GM12878 (cell line): Measurements from ENCODE around the gene SAP30L. TPM values are rescaled to one million over a fixed set of nuclear protein-coding genes. Genes with fewer than 3 reads are reported as not detected.

ENCODE experiments used
- ATAC-seq: fragments of 200-7000 bp; cut with Tn5 transposase; 3 replicates; pipeline ENCODE4 v1.9.1; 2020; ENCODE audit warnings: mild to moderate bottlenecking, moderate library complexity
- BruUV-seq: library from RNA; stranded (reverse); fragments of 400-500 nt; replicated peaks from 2 replicates; lab custom pipeline; 2021; lab: Mats Ljungman, UMichigan
- CTCF ChIA-PET: fragments of 300-600 bp; sonication (Branson Sonifier 250); formaldehyde crosslinking; extraction: SDS; loops from one replicate; lab custom pipeline; 2021; ENCODE audit warnings: inconsistent platforms; lab: Yijun Ruan, JAX
- POLR2A ChIA-PET: fragments of 350-600 bp; formaldehyde crosslinking; extraction: SDS; loops from one replicate; lab custom pipeline; 2021; ENCODE audit warnings: inconsistent platforms; lab: Charles Lee
- RAD21 ChIA-PET: fragments of 300-600 bp; sonication (Branson Sonifier 250); formaldehyde crosslinking; loops from one replicate; lab custom pipeline; 2023; ENCODE audit warnings: antibody characterized with exemption; ENCODE audit not compliant: unreplicated experiment; lab: Charles Lee
- SMC1A ChIA-PET: fragments of 300-600 bp; sonication (Branson Sonifier 250); formaldehyde crosslinking; loops from one replicate; lab custom pipeline; 2023; ENCODE audit not compliant: unreplicated experiment, uncharacterized antibody; lab: Charles Lee
- DNase-seq: peaks from one replicate; pipeline ENCODE4 v3.0.0-alpha.2; 2011; ENCODE audit warnings: low read depth, low spot score
- FAIRE-seq: peaks from 3 replicates; lab custom pipeline; 2011; peaks lifted over from hg19 to GRCh38; lab: Jason Lieb, UNC
- H2AFZ ChIP-seq: 2 replicates; pipeline ENCODE4 v1.6.0; 2011; ENCODE audit warnings: low read depth, low read length, control low read depth; ENCODE audit not compliant: control insufficient read depth
- H3K27ac ChIP-seq: 2 replicates; pipeline ENCODE4 v1.5.1; 2011; ENCODE audit warnings: control low read depth; ENCODE audit not compliant: control insufficient read depth, insufficient read depth
- H3K27me3 ChIP-seq, 2 experiments: replicated peaks in 1 of 2; 2 replicates each; pipeline versions ENCODE4 v1.6.0 to v1.6.1; 2011; ENCODE audit warnings: low read length in 1 of 2; ENCODE audit not compliant: control insufficient read depth in 2 of 2, insufficient read depth in 2 of 2
- H3K36me3 ChIP-seq, 2 experiments: 2 replicates each; pipeline ENCODE4 v1.5.1; 2011; ENCODE audit warnings: low read length in 1 of 2; ENCODE audit not compliant: control insufficient read depth in 2 of 2, insufficient read depth in 2 of 2
- H3K4me1 ChIP-seq: 2 replicates; pipeline ENCODE4 v1.6.1; 2011; ENCODE audit warnings: mild to moderate bottlenecking, low read length, moderate library complexity, mixed read lengths; ENCODE audit not compliant: control insufficient read depth, insufficient read depth
- H3K4me2 ChIP-seq: 2 replicates; pipeline ENCODE4 v1.6.0; 2011; ENCODE audit warnings: control low read depth; ENCODE audit not compliant: control insufficient read depth, insufficient read depth
- H3K4me3 ChIP-seq: fragments of 200-600 bp; sonication (generic); 2 replicates; pipeline ENCODE4 v1.5.1; 2016
- H3K79me2 ChIP-seq: 2 replicates; pipeline ENCODE4 v1.6.0; 2011; ENCODE audit warnings: low read length; ENCODE audit not compliant: control insufficient read depth, insufficient read depth
- H3K9ac ChIP-seq: 2 replicates; pipeline ENCODE4 v1.8.0; 2011; ENCODE audit warnings: low read length, control low read depth, mixed read lengths; ENCODE audit not compliant: control insufficient read depth, insufficient read depth
- H3K9me3 ChIP-seq: replicated peaks from 3 replicates; pipeline ENCODE4 v1.5.1; 2011; ENCODE audit warnings: mild to moderate bottlenecking, low read length; ENCODE audit not compliant: control insufficient read depth, insufficient read depth
- H4K20me1 ChIP-seq: 2 replicates; pipeline ENCODE4 v1.6.0; 2011; ENCODE audit not compliant: control insufficient read depth, insufficient read depth
- BCL3 ChIP-seq: IDR thresholded peaks from 2 replicates; pipeline ENCODE4 v1.6.1; 2011; ENCODE audit warnings: borderline replicate concordance, low read depth, mild to moderate bottlenecking, moderate library complexity, low read length; ENCODE audit not compliant: insufficient read depth, poor library complexity, severe bottlenecking
- CHD4 ChIP-seq: fragments of 200-600 bp; sonication (generic); IDR thresholded peaks from 2 replicates; pipeline ENCODE4 v1.6.1; 2016; ENCODE audit warnings: mild to moderate bottlenecking
- E2F8 ChIP-seq: fragments of 450-650 bp; IDR thresholded peaks from 2 replicates; pipeline ENCODE4 v1.6.1; 2018; ENCODE audit warnings: mild to moderate bottlenecking, low read depth, moderate library complexity; ENCODE audit not compliant: partially characterized antibody
- ELK1 ChIP-seq: IDR thresholded peaks from 2 replicates; pipeline ENCODE4 v1.6.1; 2012; ENCODE audit warnings: low read depth, low read length, improper control_type of control experiment
- FOXM1 ChIP-seq: IDR thresholded peaks from 2 replicates; pipeline ENCODE4 v1.6.1; 2012; ENCODE audit warnings: low read depth, mild to moderate bottlenecking, inconsistent platforms, low read length, moderate library complexity
- LARP7 ChIP-seq: fragments of 450-650 bp; IDR thresholded peaks from 2 replicates; pipeline ENCODE4 v1.6.1; 2017; ENCODE audit warnings: mild to moderate bottlenecking
- SUPT20H ChIP-seq: IDR thresholded peaks from 2 replicates; pipeline ENCODE4 v1.6.1; 2011; ENCODE audit warnings: low read depth, mild to moderate bottlenecking, low read length, moderate library complexity, borderline replicate concordance; ENCODE audit not compliant: control insufficient read depth
- WGBS: methylation state at CpG from one replicate; pipeline ENCODE4 v1.1.6; 2016; ENCODE audit warnings: low lambda C conversion rate; ENCODE audit not compliant: insufficient replicate concordance, insufficient coverage; ENCODE audit errors: missing lambda C conversion rate; 5-methylcytosine and 5-hydroxymethylcytosine counted together
- in situ Hi-C: fragments of 300-500 bp; cut with MboI; formaldehyde crosslinking; loops from 9 replicates; pipeline ENCODE4 v1.14.3; 2018; ENCODE audit warnings: mixed read lengths
- intact Hi-C: fragments of 100-400 bp; cut with micrococcal nuclease; formaldehyde crosslinking; loops from one replicate; pipeline ENCODE4 v1.14.2; 2022; ENCODE audit not compliant: unreplicated experiment
- polyA plus RNA-seq, 11 experiments: library from polyadenylated mRNA; depleted of rRNA in 4 of 11; unstranded in 6 of 11; stranded (reverse) in 5 of 11; fragments of >200 nt; fragmentation: Nextera tagmentation in 4 of 11; fragmentation: Illumina TruSeq in 1 of 11; extraction: Ambion mirVana in 4 of 11; extraction: Trizol in 1 of 11; gene quantifications; 1 replicate in 1 of 11; 2 replicates in 10 of 11; pipeline versions ENCODE4 v1.2.1 to v1.2.3, GENCODE V29; 2011 to 2016; ENCODE audit warnings: inconsistent platforms in 2 of 11, missing spikeins in 2 of 11, low read depth in 1 of 11
- total RNA-seq, 4 experiments: library from RNA; depleted of rRNA in 3 of 4; stranded (reverse); fragments of >200 nt in 3 of 4; fragmentation: Illumina TruSeq in 1 of 4; extraction: Trizol in 1 of 4; gene quantifications; 2 replicates each; pipeline versions ENCODE4 v1.2.1 to v1.2.3, GENCODE V29; 2013 to 2021

Gene SAP30L
- total and polyA plus RNA-seq, 10 of the 15 experiments (the other 5 are each of a cell fraction or from before 2014, with no cell fraction given): 2.4 to 36.8 (median 15.7) TPM

GRCh38 chr5:154422298-154422697, 23.5 kb upstream of the SAP30L start:
- no peak for ATAC-seq
- Histone ChIP-seq H3K27me3 (no peaks in the 10 kb centered on the region), H3K27ac (no peak overlapping the region), H3K9ac (no peak overlapping the region), H3K4me2 (no peak overlapping the region), H3K36me3 (peaks cover 3 to 17% of the 10 kb centered on the region in 2 experiments; a peak in 3 of 4 replicates), H3K9me3 (no peaks in the 10 kb centered on the region; the same call in 2 of the 3 replicates), H3K4me1 (no peaks in the 10 kb centered on the region), H3K79me2 (no peaks in the 10 kb centered on the region), H2AFZ (no peak overlapping the region), H3K4me3 (no peak overlapping the region)
- WGBS: 91% methylated on average over 2 of the region's 2 CpGs
- ChIA-PET RAD21 (interaction anchor here (0.7 to 3.0 kb wide), 10 partner anchors 17 to 350 kb away, joined by 3 to 12 read pairs (median 4); no protein-coding TSS in a partner anchor), SMC1A (interaction anchor here (0.7 to 3.5 kb wide), 13 partner anchors 10 to 354 kb away, joined by 3 to 16 read pairs (median 3); no protein-coding TSS in a partner anchor), POLR2A (interaction anchor here (0.5 kb wide), 1 partner anchor 12 kb away, joined by 4 read pairs; no protein-coding TSS in a partner anchor), CTCF (interaction anchor here (0.7 to 3.8 kb wide), 20 partner anchors 8 to 458 kb away, joined by 3 to 27 read pairs (median 4); no protein-coding TSS in a partner anchor)
- intact Hi-C loops (loop anchor here (1.0 to 2.0 kb wide), 2 partner anchors 189 to 218 kb away; no protein-coding TSS in a partner anchor), in situ Hi-C loops (no loop called here)
- no TSS peak for BruUV-seq
- FAIRE-seq: peak; percentile 18
- DNase-seq: no peak
- no peak for TF ChIP-seq FOXM1
- TF ChIP-seq ELK1: no peak
- no peak for TF ChIP-seq CHD4
- no peak for TF ChIP-seq BCL3
- no peak for TF ChIP-seq SUPT20H
- no peak for TF ChIP-seq E2F8
- TF ChIP-seq LARP7: no peak
- TF ChIP-seq, all 136 proteins: peak for 0
- 0 out of 2 replicates have a peak, but pooled peaks cover 2% of the 10 kb centered on the region for H4K20me1 ChIP-seq
